Measurements from ENCODE around the gene PAQR9. TPM values are rescaled to one million over a fixed set of nuclear protein-coding genes. Genes with fewer than 3 reads are reported as not detected.

PAQR9 gene
- total and polyA plus RNA-seq, 9 of the 15 experiments (the other 6 are each of a cell fraction or from before 2014, with no cell fraction given), result 0.04 to 0.58 (median 0.22) TPM

DNA sequence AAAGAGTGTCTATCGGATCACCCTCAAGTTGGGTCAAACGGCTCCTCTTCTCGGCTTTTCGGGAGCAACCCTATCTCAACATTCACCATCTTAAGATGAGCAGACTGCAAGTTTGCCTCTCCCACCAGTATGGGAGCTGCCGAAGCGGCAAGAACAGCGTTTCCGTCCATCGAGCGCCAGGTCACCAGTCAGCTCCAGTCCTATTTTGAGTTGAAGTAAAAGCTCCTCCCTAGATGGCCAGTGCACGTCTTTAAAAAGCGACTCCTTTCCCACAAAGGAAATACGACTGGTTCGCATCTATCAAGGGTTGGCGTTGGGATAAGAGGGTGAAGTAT is 37.5 kb upstream of the PAQR9 start (continued):
- TF ChIP-seq ZBTB7A (IDR thresholded peaks at IDR 0.05; ENCODE audit: borderline replicate concordance, control insufficient read depth, low read depth, low read length) (no peak), ZNF445 (CRISPR knock-in tag; IDR thresholded peaks at IDR 0.05; ENCODE audit: low read depth) (0 out of 2 replicates have a peak, but pooled peaks have one; percentile 20), KDM1A (IDR thresholded peaks at IDR 0.05) (no peak), NBN (IDR thresholded peaks at IDR 0.05; ENCODE audit: low read depth) (peak; percentile 78; the same call in 1 of the 2 replicates), POLR2B (IDR thresholded peaks at IDR 0.05; ENCODE audit: low read depth, partially characterized antibody) (peak; percentile 88), HNRNPUL1 (IDR thresholded peaks at IDR 0.05; ENCODE audit: low read length) (no peak), MEIS2 (IDR thresholded peaks at IDR 0.05; ENCODE audit: partially characterized antibody) (peak; percentile 19), XRCC3 (IDR thresholded peaks at IDR 0.05) (no peak), HDAC3 (IDR thresholded peaks at IDR 0.05; ENCODE audit: borderline replicate concordance, partially characterized antibody) (no peak), ZZZ3 (IDR thresholded peaks at IDR 0.05) (no peak), JUN (IDR thresholded peaks at IDR 0.05; ENCODE audit: borderline replicate concordance, low read depth, low read length) (no peak), JUN (CRISPR knock-in tag; IDR thresholded peaks at IDR 0.05; ENCODE audit: borderline replicate concordance) (no peak), LARP7 (IDR thresholded peaks at IDR 0.05) (no peak), ZNF644 (tag; IDR thresholded peaks at IDR 0.05; ENCODE audit: low read depth) (no peak), ARNT (IDR thresholded peaks at IDR 0.05) (peak in 1 of 2 experiments; percentile 70; a peak in 1 of 4 replicates), FOXA1 (IDR thresholded peaks at IDR 0.05; ENCODE audit: borderline replicate concordance) (no peak), ZEB2 (IDR thresholded peaks at IDR 0.05) (peak; percentile 13; the same call in 1 of the 2 replicates), MTA1 (IDR thresholded peaks at IDR 0.05; ENCODE audit: borderline replicate concordance) (peak; percentile 94; the same call in 1 of the 2 replicates), COPS2 (conservative IDR thresholded peaks at IDR 0.05) (no peak), SAP30 (IDR thresholded peaks at IDR 0.05; ENCODE audit: borderline replicate concordance, insufficient read depth, low read depth, low read length, poor library complexity, severe bottlenecking) (peak; percentile 39)
- TF ChIP-seq, protein P1, sequence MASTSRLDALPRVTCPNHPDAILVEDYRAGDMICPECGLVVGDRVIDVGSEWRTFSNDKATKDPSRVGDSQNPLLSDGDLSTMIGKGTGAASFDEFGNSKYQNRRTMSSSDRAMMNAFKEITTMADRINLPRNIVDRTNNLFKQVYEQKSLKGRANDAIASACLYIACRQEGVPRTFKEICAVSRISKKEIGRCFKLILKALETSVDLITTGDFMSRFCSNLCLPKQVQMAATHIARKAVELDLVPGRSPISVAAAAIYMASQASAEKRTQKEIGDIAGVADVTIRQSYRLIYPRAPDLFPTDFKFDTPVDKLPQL (IDR thresholded peaks at IDR 0.05; ENCODE audit: extremely low read depth, insufficient read length), result no peak
- TF ChIP-seq, protein P2, sequence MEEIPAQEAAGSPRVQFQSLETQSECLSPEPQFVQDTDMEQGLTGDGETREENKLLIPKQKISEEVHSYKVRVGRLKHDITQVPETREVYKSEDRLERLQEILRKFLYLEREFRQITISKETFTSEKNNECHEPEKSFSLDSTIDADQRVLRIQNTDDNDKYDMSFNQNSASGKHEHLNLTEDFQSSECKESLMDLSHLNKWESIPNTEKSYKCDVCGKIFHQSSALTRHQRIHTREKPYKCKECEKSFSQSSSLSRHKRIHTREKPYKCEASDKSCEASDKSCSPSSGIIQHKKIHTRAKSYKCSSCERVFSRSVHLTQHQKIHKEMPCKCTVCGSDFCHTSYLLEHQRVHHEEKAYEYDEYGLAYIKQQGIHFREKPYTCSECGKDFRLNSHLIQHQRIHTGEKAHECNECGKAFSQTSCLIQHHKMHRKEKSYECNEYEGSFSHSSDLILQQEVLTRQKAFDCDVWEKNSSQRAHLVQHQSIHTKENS (CRISPR knock-in tag; IDR thresholded peaks at IDR 0.05), result no peak
- TF ChIP-seq, protein P3, sequence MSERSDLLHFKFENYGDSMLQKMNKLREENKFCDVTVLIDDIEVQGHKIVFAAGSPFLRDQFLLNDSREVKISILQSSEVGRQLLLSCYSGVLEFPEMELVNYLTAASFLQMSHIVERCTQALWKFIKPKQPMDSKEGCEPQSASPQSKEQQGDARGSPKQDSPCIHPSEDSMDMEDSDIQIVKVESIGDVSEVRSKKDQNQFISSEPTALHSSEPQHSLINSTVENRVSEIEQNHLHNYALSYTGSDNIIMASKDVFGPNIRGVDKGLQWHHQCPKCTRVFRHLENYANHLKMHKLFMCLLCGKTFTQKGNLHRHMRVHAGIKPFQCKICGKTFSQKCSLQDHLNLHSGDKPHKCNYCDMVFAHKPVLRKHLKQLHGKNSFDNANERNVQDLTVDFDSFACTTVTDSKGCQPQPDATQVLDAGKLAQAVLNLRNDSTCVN (CRISPR knock-in tag; IDR thresholded peaks at IDR 0.05), result no peak
- TF ChIP-seq, protein P4, sequence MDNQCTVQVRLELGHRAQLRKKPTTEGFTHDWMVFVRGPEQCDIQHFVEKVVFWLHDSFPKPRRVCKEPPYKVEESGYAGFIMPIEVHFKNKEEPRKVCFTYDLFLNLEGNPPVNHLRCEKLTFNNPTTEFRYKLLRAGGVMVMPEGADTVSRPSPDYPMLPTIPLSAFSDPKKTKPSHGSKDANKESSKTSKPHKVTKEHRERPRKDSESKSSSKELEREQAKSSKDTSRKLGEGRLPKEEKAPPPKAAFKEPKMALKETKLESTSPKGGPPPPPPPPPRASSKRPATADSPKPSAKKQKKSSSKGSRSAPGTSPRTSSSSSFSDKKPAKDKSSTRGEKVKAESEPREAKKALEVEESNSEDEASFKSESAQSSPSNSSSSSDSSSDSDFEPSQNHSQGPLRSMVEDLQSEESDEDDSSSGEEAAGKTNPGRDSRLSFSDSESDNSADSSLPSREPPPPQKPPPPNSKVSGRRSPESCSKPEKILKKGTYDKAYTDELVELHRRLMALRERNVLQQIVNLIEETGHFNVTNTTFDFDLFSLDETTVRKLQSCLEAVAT (IDR thresholded peaks at IDR 0.05), result peak in 1 of 2 experiments; percentile 65; a peak in 1 of 4 replicates
- TF ChIP-seq, protein P5, sequence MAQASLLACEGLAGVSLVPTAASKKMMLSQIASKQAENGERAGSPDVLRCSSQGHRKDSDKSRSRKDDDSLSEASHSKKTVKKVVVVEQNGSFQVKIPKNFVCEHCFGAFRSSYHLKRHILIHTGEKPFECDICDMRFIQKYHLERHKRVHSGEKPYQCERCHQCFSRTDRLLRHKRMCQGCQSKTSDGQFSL (CRISPR knock-in tag; IDR thresholded peaks at IDR 0.05), result no peak; the same call in 1 of the 2 replicates
- TF ChIP-seq, protein P5 (tag; IDR thresholded peaks at IDR 0.05), result no peak

All from K562 (cell line).